ENCODE measurements around the gene ATF7.
A peak's percentile ranks its signal among the peaks of the same experiment; 100 is the strongest.

The ATF7 gene

GRCh38 chr12:53480491-53481442 lies 145.4 kb downstream of the ATF7 start:
- DNase-seq, result no peak

GRCh38 chr12:53479331-53479730 lies 146.9 kb downstream of the ATF7 start:
- no peak for DNase-seq

GRCh38 chr12:53478865-53479264 lies 147.3 kb downstream of the ATF7 start:
- DNase-seq, result no peak

GRCh38 chr12:53476769-53477209 lies 149.4 kb downstream of the ATF7 start:
- DNase-seq, result peak; percentile 35

GRCh38 chr12:53474819-53475218 lies 151.4 kb downstream of the ATF7 start:
- DNase-seq, result no peak

GRCh38 chr12:53474077-53474476 lies 152.1 kb downstream of the ATF7 start:
- DNase-seq, result no peak

- no peak for DNase-seq
These were observed 154.1 kb downstream of the ATF7 start for GRCh38 chr12:53472056-53472582.

- no peak for DNase-seq
These were observed 157.9 kb downstream of the ATF7 start for GRCh38 chr12:53468282-53468681.

- no peak for DNase-seq
These were observed 158.3 kb downstream of the ATF7 start for GRCh38 chr12:53467880-53468279.

GRCh38 chr12:53467082-53467481 lies 159.1 kb downstream of the ATF7 start:
- no peak for DNase-seq

- DNase-seq, result no peak
These were observed 159.5 kb downstream of the ATF7 start for GRCh38 chr12:53466640-53467039.

GRCh38 chr12:53465679-53466078 lies 160.5 kb downstream of the ATF7 start:
- no peak for DNase-seq

GRCh38 chr12:53464685-53465418 lies 161.3 kb downstream of the ATF7 start:
- DNase-seq, result no peak

GRCh38 chr12:53463802-53464560 lies 162.2 kb downstream of the ATF7 start:
- DNase-seq, result no peak

GRCh38 chr12:53462935-53463334 lies 163.2 kb downstream of the ATF7 start:
- no peak for DNase-seq

- DNase-seq, result no peak
These were observed 164.6 kb downstream of the ATF7 start for GRCh38 chr12:53461591-53461990.

- no peak for DNase-seq
These were observed 165.1 kb downstream of the ATF7 start for GRCh38 chr12:53461059-53461458.

- no peak for DNase-seq
These were observed 167.1 kb downstream of the ATF7 start for GRCh38 chr12:53459097-53459496.
